ENCODE measurements around the gene GNAT1.

DNA sequence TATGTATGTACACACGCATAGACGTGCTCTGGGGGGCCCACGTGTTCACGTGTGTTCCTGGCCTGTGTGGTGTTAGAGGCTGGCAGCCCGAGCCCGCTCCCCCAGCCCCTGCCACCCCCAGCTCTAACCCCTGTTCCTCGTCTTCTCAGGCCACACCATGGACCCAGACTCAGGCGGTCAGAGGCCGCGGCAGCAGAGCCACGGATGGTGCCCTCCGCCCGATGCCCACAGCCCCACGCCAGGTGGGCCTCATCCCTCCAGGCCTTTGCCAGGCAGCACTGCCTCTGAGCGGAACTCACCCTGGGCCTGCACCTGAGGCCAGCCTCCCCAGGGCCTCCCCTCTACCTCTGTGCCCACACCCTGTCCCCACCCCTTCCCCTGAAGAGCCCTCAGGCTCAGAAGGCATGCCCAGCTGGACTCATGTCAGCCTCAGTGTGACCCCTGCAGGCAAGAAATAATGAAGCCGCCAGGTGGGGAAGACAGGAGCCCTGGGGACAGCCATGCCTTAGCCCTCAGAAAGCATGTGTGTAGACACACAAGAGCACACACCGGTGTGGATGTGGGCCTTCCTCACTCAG, 16.4 kb upstream of the GNAT1 start:
- no peak for TF ChIP-seq POLR2A (IDR thresholded peaks at IDR 0.05; ENCODE audit: low read length)
- no peak for TF ChIP-seq CTCF (IDR thresholded peaks at IDR 0.05)
- no peak for TF ChIP-seq JUNB (IDR thresholded peaks at IDR 0.05)
- TF ChIP-seq REST (IDR thresholded peaks at IDR 0.05): no peak
- TF ChIP-seq, protein P1, sequence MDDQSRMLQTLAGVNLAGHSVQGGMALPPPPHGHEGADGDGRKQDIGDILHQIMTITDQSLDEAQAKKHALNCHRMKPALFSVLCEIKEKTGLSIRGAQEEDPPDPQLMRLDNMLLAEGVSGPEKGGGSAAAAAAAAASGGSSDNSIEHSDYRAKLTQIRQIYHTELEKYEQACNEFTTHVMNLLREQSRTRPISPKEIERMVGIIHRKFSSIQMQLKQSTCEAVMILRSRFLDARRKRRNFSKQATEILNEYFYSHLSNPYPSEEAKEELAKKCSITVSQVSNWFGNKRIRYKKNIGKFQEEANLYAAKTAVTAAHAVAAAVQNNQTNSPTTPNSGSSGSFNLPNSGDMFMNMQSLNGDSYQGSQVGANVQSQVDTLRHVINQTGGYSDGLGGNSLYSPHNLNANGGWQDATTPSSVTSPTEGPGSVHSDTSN (IDR thresholded peaks at IDR 0.05): no peak
- TF ChIP-seq KDM1A (IDR thresholded peaks at IDR 0.05; ENCODE audit: low read depth): no peak
- TF ChIP-seq NPAS2 (CRISPR knock-in tag; IDR thresholded peaks at IDR 0.05; ENCODE audit: borderline replicate concordance): no peak
- TF ChIP-seq RAD21 (conservative IDR thresholded peaks at IDR 0.05 in 1 of 2, IDR thresholded peaks at IDR 0.05 in 1 of 2): no peak
- no peak for TF ChIP-seq PHF8 (IDR thresholded peaks at IDR 0.05; ENCODE audit: borderline replicate concordance, low read depth)
- TF ChIP-seq TP53 (CRISPR knock-in tag; IDR thresholded peaks at IDR 0.05): no peak
- TF ChIP-seq MAX (IDR thresholded peaks at IDR 0.05): no peak
- no peak for TF ChIP-seq BHLHE40 (IDR thresholded peaks at IDR 0.05; ENCODE audit: low read depth, low read length)
